ENCODE data around the gene PRR33.

Gene PRR33

GRCh38 chr11:1862588-1863351 lies 28.9 kb downstream of the PRR33 start:
- DNase-seq (ENCODE audit: low read depth), result no peak

- DNase-seq (ENCODE audit: low read depth), result no peak
Measured at GRCh38 chr11:1861435-1862411, 30.0 kb downstream of the PRR33 start.

GRCh38 chr11:1860108-1860507 lies 31.6 kb downstream of the PRR33 start:
- DNase-seq (ENCODE audit: low read depth), result no peak

GRCh38 chr11:1859004-1859403 lies 32.7 kb downstream of the PRR33 start:
- no peak for DNase-seq (ENCODE audit: low read depth)

- DNase-seq (ENCODE audit: low read depth), result no peak
Measured at GRCh38 chr11:1858576-1858975, 33.1 kb downstream of the PRR33 start.

GRCh38 chr11:1858154-1858553 lies 33.5 kb downstream of the PRR33 start:
- DNase-seq (ENCODE audit: low read depth), result no peak

- DNase-seq (ENCODE audit: low read depth), result no peak
Measured at GRCh38 chr11:1857064-1857463, 34.6 kb downstream of the PRR33 start.

- DNase-seq (ENCODE audit: low read depth), result no peak
Measured at GRCh38 chr11:1856306-1857005, 35.2 kb downstream of the PRR33 start.

- DNase-seq (ENCODE audit: low read depth), result no peak
Measured at GRCh38 chr11:1855886-1856265, 35.8 kb downstream of the PRR33 start.

- DNase-seq (ENCODE audit: low read depth), result no peak
Measured at GRCh38 chr11:1854949-1855885, 36.5 kb downstream of the PRR33 start.

- no peak for DNase-seq (ENCODE audit: low read depth)
Measured at GRCh38 chr11:1854132-1854948, 37.4 kb downstream of the PRR33 start.

- DNase-seq (ENCODE audit: low read depth), result no peak
Measured at GRCh38 chr11:1853376-1854131, 38.1 kb downstream of the PRR33 start.

- peak; percentile 77 for DNase-seq (ENCODE audit: low read depth)
Measured at GRCh38 chr11:1852877-1853276, 38.8 kb downstream of the PRR33 start, which contains the start of gene LSP1. Gene LSP1, plus strand, starts transcription at chr11:1853084. Its CDS starts 61 bp downstream, at chr11:1853145.

- DNase-seq (ENCODE audit: low read depth), result no peak
Measured at GRCh38 chr11:1852271-1852876, 39.3 kb downstream of the PRR33 start.

- DNase-seq (ENCODE audit: low read depth), result no peak
Measured at GRCh38 chr11:1851468-1852180, 40.1 kb downstream of the PRR33 start.

GRCh38 chr11:1848640-1849430 lies 42.9 kb downstream of the PRR33 start:
- DNase-seq (ENCODE audit: low read depth), result no peak

- no peak for DNase-seq (ENCODE audit: low read depth)
Measured at GRCh38 chr11:1847926-1848639, 43.6 kb downstream of the PRR33 start.
